Spleen (tissue), 11 donors: Measurements from ENCODE around the gene POU2AF3. TPM values are rescaled to one million over a fixed set of nuclear protein-coding genes. Genes with fewer than 3 reads are reported as not detected.

Experiments used
- DNase-seq: peaks from one replicate; pipeline ENCODE4 v3.0.0-alpha.2; 2020
- H3K27ac ChIP-seq, 8 donors: fragments of 200-600 bp; sonication (generic) in 7 of 8; 1 replicate in 4 of 8; 2 replicates in 4 of 8; pipeline versions ENCODE4 v1.5.0 to v1.8.0; 2016 to 2021; ENCODE audit warnings: inconsistent platforms in 4 of 8, mild to moderate bottlenecking in 4 of 8, moderate library complexity in 1 of 8
- H3K27me3 ChIP-seq, 7 donors: fragments of 200-600 bp; sonication (generic) in 6 of 7; replicated peaks in 1 of 7; 1 replicate in 4 of 7; 2 replicates in 3 of 7; pipeline versions ENCODE4 v1.5.0 to v1.8.0; 2016 to 2021; ENCODE audit warnings: inconsistent platforms in 3 of 7, mild to moderate bottlenecking in 1 of 7
- H3K36me3 ChIP-seq, 6 donors: fragments of 200-600 bp; sonication (generic) in 5 of 6; 1 replicate in 4 of 6; 2 replicates in 2 of 6; pipeline versions ENCODE4 v1.5.0 to v1.8.0; 2016 to 2021; ENCODE audit warnings: inconsistent platforms in 2 of 6
- H3K4me1 ChIP-seq, 6 donors: fragments of 200-600 bp; sonication (generic) in 5 of 6; 1 replicate in 3 of 6; 2 replicates in 3 of 6; pipeline versions ENCODE4 v1.5.0 to v1.8.0; 2016 to 2021; ENCODE audit warnings: inconsistent platforms in 3 of 6
- H3K4me3 ChIP-seq, 8 donors: fragments of 200-600 bp; sonication (generic) in 7 of 8; 1 replicate in 4 of 8; 2 replicates in 4 of 8; pipeline versions ENCODE4 v1.5.0 to v1.8.0; 2016 to 2021; ENCODE audit warnings: inconsistent platforms in 4 of 8, mild to moderate bottlenecking in 4 of 8, moderate library complexity in 2 of 8
- H3K9me3 ChIP-seq, 8 donors: fragments of 200-600 bp; sonication (generic) in 7 of 8; 1 replicate in 4 of 8; 2 replicates in 4 of 8; pipeline versions ENCODE4 v1.5.0 to v1.8.0; 2016 to 2021; ENCODE audit warnings: inconsistent platforms in 4 of 8
- CTCF ChIP-seq, 11 experiments: fragments of 200-600 bp in 7 of 11; fragments of 450-650 bp in 4 of 11; sonication (generic) in 4 of 11; IDR thresholded peaks in 8 of 11; conservative IDR thresholded peaks in 3 of 11; 1 replicate in 7 of 11; 2 replicates in 4 of 11; pipeline versions ENCODE4 v1.4.0 to v1.8.0; 2016 to 2021; ENCODE audit warnings: antibody characterized with exemption in 11 of 11, inconsistent platforms in 4 of 11, mild to moderate bottlenecking in 1 of 11
- POLR2A ChIP-seq, 3 donors: fragments of 450-650 bp; IDR thresholded peaks; one replicate each; pipeline ENCODE4 v1.5.1; 2017; ENCODE audit warnings: antibody characterized with exemption in 3 of 3, mild to moderate bottlenecking in 1 of 3
- POLR2AphosphoS5 ChIP-seq, 3 donors: sonication (generic); formaldehyde crosslinking; IDR thresholded peaks; one replicate each; pipeline ENCODE4 v1.5.1; 2017; ENCODE audit warnings: antibody characterized with exemption in 3 of 3
- WGBS, 5 donors: extraction: QIAGEN DNeasy Blood & Tissue Kit in 3 of 5; methylation state at CpG; one replicate each; pipeline versions ENCODE4 v1.1.5 to v1.1.7; 2013 to 2018; 5-methylcytosine and 5-hydroxymethylcytosine counted together
- intact Hi-C: fragments of 100-400 bp; cut with DNase I; formaldehyde crosslinking; loops from one replicate; pipeline ENCODE4 v1.15.0; 2023; ENCODE audit warnings: low total_unique reads
- polyA plus RNA-seq, 3 donors: library from polyadenylated mRNA; stranded (reverse); fragments of 200-250 nt; gene quantifications; one replicate each; pipeline ENCODE4 v1.2.1, GENCODE V29; 2013
- total RNA-seq, 7 donors: library from RNA; depleted of rRNA in 3 of 7; stranded (reverse); fragments of >200 nt in 3 of 7; fragmentation: NEBNext Ultra II Directional in 4 of 7; extraction: Animal tissue kit (Norgen Biotek cat#: 25700) in 4 of 7; gene quantifications; one replicate each; pipeline versions ENCODE4 v1.1.0 to v1.2.1, GENCODE V29; 2016 to 2021
- donor health status: healthy with polysubstance abuse.
- donor health status: DM: no; HTN: no; CAD: no; lungs with moderate emphysema.
- donor health status: DM: no; HTN: no; CAD: no.
- donor health status: Bipolar disorder and iron deficiency.
- donor health status: healthy.
- donor health status: DM: no; HTN: no; CAD: no.
- donor health status: DM: yes; HTN: yes; CAD: no.

The POU2AF3 gene
- total and polyA plus RNA-seq, 10 donors: 0.30 to 2.0 (median 0.61) TPM; not detected in 3

- no peak overlapping the region for H3K4me3 ChIP-seq
- intact Hi-C loops: no loop called here
- no peaks in the 10 kb centered on the region for H3K9me3 ChIP-seq
- DNase-seq: no peak
- no peaks in the 10 kb centered on the region for H3K36me3 ChIP-seq
- H3K27me3 ChIP-seq: no peaks in the 10 kb centered on the region
- 75 to 79% (median 77%) methylated on average over 8 of the region's 8 CpGs for WGBS, 5 donors
- no peaks in the 10 kb centered on the region for H3K4me1 ChIP-seq
- TF ChIP-seq POLR2A (IDR thresholded peaks at IDR 0.05): no peak
- no peak for TF ChIP-seq POLR2AphosphoS5 (IDR thresholded peaks at IDR 0.05)
- TF ChIP-seq CTCF (IDR thresholded peaks at IDR 0.05 in 8 of 11, conservative IDR thresholded peaks at IDR 0.05 in 3 of 11): no peak
- H3K27ac ChIP-seq: no peak overlapping the region
Observed at GRCh38 chr11:111327908-111328624, 29.7 kb downstream of the POU2AF3 start.

- Histone ChIP-seq H3K36me3 (no peaks in the 10 kb centered on the region), H3K27me3 (no peaks in the 10 kb centered on the region), H3K9me3 (no peaks in the 10 kb centered on the region), H3K4me1 (no peaks in the 10 kb centered on the region), H3K27ac (no peak overlapping the region), H3K4me3 (no peak overlapping the region)
- WGBS, 5 donors: 86 to 90% (median 87%) methylated on average over 7 of the region's 7 CpGs
- no peak for DNase-seq
- no peak for TF ChIP-seq POLR2A (IDR thresholded peaks at IDR 0.05)
- no peak for TF ChIP-seq CTCF (IDR thresholded peaks at IDR 0.05 in 8 of 11, conservative IDR thresholded peaks at IDR 0.05 in 3 of 11)
- no peak for TF ChIP-seq POLR2AphosphoS5 (IDR thresholded peaks at IDR 0.05)
- intact Hi-C loops: no loop called here
Observed at GRCh38 chr11:111329306-111330204, 31.2 kb downstream of the POU2AF3 start.

GRCh38 chr11:111330234-111330893 is 32.0 kb downstream of the POU2AF3 start:
- DNase-seq: no peak
- H3K4me3 ChIP-seq: no peak overlapping the region
- H3K36me3 ChIP-seq: no peaks in the 10 kb centered on the region
- no peaks in the 10 kb centered on the region for H3K27me3 ChIP-seq
- H3K9me3 ChIP-seq: no peaks in the 10 kb centered on the region
- no peaks in the 10 kb centered on the region for H3K4me1 ChIP-seq
- 80 to 98% (median 91%) methylated on average over 1 to 2 of the region's 2 CpGs for WGBS, 5 donors
- intact Hi-C loops: no loop called here
- TF ChIP-seq CTCF (IDR thresholded peaks at IDR 0.05 in 8 of 11, conservative IDR thresholded peaks at IDR 0.05 in 3 of 11) (no peak), POLR2A (IDR thresholded peaks at IDR 0.05) (no peak), POLR2AphosphoS5 (IDR thresholded peaks at IDR 0.05) (no peak)
- H3K27ac ChIP-seq: no peak overlapping the region
